NOMO-1 (cell line): ENCODE results near the gene ADAMTSL2.

Experiments
- DNase-seq, 2 experiments: peaks; one replicate each; lab custom pipeline; 2025; ENCODE audit not compliant: unreplicated experiment in 2 of 2; lab: John Stamatoyannopoulos, UW

The ADAMTSL2 gene

DNA sequence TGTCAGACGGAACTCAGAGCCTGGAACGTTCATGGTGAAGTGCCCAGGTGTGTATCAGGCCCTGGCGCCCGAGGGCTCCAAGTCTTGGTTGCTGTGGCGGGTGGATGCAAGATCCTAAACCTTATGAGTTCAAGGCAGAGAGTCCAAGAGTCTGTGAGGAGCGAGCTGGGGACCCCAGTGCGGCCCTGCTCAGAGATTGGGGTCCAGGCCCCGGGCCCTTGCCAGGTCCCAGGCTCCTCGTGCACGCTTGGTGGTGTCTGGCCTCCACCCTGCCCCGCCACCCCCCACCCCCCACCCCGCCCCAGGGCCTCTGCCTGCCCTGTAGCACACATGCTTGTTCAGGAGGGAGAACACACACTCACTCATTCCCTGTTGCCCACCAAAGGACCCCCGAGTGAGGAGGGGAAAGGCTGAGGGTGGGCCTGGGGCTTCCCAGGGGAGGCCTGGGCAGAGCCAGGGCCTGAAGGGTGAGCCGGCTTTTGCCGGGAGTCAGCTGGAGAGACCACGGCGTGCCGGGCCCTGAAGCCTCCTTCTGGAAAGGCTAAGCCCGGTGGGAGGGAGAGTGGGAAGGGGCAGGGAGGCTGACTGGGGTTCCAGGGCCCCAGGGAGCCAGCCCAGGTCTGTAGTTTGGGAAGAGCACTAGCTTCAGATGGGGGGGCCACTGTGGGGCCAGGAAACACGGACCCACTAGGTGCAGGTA, 37.5 kb downstream of the ADAMTSL2 start:
- DNase-seq = no peak

DNA sequence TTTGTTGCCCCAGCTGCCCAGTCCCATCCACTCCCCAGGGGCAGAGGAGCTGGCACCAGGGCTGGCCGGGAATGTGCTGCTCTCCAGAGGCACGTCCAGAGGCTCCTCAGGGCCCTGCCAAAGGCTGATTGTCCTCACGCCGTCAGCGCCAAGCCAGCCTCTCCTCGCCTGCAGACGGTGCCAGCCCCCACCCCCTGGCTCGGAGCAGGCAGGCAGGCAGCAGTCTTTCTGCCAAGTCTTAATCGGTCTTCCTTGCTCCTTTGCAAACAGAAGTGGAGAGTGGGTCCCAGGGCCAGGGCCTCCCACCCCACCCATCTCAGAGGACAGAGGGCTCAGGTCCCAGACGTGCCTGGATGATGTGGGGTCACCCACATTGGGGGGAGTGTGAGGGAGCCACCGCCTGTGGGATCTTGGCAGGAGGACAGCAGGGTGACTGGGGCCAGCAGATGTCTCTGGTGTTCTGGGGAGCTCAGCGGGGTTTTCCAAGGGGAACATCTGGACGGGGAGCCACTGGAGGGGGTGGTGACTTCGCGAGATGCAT, 38.4 kb downstream of the ADAMTSL2 start:
- no peak for DNase-seq

DNA sequence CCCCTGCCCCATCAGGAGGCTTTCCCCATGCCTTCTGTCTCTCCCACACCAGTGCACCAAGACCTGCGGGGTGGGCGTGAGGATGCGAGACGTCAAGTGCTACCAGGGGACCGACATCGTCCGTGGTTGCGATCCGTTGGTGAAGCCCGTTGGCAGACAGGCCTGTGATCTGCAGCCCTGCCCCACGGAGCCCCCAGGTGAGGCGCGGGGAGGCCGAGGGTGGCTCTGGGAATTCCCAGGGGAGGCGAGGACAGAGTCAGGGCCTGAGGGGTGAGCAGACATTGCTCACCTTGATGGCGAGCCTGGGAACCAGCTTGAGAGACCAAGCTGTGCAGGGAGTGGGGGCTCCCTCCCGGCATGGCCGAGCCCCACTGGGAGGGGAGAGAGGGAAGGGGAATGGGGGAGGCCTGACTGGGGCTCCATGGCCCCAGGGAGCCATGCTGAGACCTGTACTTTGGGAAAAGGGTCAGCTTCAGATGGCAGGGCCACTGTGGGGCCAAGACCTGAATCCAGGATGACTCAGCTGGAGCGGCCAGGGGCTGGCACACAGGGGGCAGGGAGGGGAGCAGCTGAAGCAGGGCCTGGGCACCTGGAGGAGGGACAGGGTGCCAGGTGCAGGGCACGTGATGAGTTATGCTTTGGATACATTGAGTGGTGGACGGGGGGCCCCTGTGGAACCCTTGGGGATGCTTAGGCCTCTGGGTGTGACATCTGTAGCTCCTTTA, 39.4 kb downstream of the ADAMTSL2 start:
- DNase-seq = no peak

DNA sequence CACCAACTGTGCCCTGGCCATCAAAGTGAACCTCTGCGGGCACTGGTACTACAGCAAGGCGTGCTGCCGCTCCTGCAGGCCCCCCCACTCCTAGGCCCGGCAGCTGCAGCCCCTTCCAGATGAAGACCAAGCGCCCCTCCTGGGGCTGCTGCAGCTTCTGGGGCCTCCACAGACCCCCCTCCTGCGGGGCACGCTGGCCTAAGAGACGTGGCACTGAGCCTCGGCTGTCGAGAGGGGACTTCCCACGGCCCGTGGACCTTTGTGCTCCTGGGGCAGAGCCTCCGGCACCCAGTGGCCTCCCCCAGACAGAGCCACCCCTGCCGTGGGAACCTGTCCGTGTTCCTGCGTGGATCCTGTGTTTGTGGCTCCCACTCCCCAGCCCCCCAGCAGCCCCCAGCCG, 40.3 kb downstream of the ADAMTSL2 start:
- DNase-seq = no peak

DNA sequence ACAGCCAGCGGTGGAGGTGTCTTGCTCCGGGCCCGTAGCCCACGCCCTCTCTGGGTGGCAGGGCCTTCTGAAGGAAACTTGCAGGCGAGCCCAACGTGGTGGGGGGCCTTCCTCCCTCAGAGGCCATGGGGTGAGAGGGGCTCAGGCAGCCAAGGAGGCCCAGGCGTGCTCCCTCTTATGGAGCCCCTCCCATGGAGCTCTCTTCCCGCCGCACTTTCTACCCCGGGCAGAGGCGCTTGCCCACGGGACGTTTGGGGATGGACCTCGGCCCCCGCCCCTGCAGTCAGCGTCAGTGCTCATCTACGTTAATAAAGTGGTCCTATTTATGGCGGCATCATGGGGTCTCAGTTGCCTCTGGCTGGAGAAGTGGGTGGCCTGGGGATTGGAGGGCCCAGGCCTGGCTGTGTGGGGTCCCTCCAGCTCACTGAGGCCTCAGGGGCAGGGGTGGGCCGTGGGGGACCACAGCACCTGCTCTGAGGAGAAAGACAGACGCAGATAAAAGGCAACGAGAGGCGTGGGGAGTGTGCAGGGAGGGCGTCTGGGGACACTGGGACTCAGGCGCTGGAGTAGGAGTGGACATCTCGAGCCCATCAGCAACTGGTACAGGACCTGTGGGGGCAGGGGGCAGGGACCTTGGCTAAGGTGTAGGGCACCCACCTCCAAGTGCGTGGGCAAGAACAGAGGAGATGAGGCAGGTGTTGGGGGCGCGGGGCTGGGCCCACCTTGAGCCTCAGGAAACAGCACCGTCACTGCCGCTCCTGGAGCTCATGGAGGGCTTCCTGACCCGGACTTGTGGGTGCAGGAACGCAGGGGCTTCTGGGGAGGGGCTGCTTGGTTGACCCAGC, 40.9 kb downstream of the ADAMTSL2 start:
- no peak for DNase-seq

DNA sequence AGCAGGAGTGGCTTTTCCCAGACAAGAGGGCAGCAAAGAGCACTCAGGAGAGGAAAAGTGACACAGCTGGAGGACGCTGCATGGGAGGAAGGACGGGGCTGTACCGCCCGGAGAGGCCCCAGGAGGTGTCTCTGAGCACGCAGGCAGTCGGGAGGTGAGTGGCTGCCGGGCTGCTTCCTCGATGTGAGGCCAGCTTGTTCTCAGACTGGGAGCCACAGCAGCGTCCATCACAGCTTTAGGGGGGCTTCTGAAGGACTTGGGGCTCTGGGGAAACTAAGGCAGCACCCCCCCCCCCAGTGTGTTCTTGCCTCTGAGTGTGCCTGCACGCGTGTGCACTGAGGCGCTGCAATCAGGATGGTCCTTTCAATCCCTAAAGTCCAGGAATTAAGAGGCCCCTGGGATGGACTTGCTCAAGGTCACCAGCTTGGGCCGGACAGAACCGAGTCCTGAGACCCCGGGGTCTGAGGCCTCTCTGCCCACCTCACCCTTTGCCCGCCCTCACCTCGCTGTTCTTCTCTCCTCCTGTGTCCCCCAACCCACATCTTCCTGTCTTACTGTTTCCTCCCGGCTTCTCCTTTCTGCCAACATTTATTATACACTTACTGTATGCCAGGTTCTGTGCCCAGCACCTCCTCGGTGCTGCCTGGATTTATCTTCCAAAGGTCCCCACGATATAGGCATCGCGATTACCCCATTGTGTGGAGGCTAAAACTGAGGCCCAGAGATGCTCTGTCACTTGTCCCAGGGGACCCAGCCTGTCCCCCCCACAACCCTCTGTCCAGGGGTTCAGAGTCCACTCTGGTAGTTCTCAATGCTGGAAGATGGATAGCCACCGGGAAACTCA, 41.7 kb downstream of the ADAMTSL2 start:
- no peak for DNase-seq

DNA sequence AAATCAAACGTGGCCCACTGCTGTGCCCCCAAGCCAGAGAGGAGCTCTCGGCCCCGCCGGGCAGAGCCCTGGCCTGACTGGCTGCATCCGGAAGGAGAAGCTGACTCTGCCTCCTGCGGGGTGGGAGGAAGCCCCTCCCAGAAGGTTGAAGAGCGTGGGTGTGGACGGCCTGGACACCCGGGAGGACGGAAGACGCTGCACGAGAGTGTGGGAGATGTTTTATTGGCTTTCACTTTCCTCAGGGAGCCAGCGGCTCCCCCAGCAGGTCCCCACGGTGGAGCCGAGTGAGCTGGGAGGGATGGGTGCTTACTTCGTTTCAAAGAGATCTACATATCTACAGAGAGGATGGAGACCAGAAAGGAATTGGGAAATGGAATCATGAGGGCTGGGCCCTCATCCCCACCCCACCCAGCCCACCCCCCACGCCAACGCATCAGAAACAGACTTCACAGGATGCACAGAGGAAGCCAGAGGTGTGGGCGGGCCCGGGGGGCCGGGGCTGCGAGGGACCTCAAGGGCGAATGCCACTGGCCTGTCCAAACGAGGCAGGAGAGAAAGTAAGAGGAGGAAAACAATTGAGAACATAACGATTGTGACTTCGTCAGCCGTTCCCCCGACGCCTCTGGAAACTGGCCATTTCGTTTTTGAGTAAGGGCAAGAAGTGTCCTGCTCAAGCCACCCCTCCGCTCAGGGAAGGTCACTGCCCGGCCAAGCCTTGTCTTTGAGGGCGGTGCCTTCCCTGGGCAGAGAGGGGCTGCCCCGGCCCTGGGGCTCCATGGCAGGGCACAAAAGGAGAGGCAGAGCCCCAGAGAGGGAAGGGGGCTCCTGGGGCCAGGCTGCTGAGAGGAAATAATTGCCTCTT, 42.6 kb downstream of the ADAMTSL2 start:
- DNase-seq = no peak

DNA sequence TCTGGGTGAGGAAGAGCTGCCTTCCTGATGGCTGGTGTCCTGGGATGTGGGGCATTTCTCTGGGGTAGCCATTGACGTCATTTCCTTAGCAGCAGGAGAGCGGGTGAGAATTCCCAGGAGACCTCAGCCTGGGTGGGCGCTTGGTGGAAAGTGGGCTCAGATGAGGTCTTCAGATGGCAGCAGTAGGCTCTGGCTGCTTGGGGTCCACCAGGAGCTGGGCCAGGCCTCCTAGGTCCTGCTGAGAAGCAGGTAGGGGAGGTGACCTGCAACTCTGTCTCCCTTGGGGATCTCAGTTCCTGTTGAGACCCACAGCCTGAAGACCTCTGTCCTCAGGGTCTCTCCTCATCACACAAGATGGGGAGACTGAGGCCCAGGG, 43.2 kb downstream of the ADAMTSL2 start:
- DNase-seq = no peak

DNA sequence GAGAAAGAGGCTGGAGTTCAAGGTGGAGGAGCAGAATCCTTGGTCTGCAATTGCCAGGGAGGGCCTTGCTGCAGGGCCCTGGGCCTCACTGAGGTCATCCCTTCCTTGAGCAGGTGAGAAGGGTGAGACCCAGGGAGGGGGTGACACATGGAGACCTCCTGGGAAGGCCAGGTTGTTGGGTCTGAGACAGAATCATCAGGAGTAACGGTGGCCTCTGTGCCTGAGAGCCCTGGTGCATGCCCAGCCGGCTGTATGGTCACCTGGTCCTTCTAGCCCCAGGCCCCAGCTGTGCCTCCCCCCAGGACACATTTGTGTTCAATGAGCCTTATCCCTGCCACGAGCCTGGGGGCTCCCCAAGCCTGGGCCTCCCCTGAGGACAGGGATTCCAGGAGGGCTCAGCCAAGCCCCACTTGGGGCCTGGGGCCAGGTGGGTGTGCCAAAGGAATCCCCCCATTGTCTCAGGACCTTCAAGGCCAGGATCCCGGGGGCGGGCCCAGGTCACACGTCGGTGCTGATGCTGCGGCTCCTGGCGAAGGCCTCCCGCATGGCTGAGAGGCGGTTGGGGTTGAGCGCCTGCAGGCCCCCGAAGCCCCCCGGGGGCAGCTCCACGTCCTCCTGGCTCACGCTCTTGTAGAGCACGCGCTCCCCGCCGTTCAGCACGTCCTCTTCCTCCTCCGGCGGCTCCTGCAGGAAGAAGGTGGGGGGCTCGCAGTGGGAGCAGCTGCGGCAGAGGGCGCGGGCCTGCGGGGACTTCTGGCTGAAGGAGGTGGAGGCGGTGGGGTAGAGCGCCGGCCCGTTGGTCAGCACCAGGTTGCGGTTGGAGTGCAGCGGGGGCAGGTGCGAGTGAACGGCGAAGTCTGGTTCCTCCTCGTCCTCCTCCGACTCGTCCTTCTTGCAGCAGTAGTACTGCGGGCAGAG, 44.3 kb downstream of the ADAMTSL2 start:
- DNase-seq = no peak

DNA sequence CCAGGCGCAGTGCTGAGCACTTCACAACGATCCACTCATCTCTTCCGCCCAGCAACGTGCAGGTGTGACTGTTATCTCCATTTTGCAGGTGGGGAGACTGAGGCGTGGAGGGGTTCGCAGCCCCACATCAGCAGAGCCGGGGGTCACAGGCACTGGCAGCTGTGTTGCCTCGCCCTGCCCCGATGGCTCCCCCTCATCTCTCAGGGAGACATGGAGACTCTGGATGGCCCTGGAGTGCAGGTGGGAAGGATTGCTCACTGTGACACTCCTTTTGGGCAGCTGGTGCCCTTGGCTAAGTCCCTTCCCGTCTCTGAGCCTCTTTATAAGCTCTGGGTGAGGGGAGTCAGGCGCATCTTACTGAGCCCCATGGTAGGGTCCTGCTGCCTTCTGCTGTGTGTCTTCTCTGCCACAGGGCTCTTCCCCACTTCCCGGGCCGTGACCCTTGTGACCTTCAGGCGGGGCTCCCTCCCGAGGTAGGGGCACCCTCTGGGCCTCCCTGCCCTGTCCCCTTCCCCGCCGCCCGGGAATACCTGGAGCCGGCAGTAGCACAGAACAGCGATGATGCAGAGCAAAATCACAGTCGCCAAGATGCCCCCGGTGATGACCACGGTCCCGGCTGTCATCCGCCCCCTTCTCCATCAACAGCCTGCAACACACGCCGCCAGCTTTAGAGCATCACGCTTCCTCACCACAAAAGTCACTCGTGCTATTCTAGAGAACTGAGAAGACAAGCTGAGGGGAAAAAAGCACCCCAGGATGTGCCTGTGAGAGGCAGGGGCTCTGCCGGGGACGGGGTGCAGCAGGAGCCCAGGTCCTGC, 45.3 kb downstream of the ADAMTSL2 start:
- DNase-seq = no peak

DNA sequence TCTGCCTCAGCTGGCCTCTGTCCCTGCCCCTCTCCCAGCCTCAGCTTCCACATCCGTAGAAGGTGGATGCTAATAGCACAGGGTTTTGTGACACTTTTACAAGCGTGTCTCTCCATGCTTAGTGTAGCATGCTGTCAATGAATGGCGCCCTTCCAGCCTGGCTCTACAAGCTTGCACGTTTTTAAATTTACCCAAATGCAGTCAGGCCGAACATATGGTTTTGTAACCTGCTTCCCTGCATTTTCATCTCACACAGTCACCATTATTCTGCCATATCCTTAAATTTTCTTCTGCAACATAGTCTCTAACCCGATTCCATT, 45.9 kb downstream of the ADAMTSL2 start:
- no peak for DNase-seq

DNA sequence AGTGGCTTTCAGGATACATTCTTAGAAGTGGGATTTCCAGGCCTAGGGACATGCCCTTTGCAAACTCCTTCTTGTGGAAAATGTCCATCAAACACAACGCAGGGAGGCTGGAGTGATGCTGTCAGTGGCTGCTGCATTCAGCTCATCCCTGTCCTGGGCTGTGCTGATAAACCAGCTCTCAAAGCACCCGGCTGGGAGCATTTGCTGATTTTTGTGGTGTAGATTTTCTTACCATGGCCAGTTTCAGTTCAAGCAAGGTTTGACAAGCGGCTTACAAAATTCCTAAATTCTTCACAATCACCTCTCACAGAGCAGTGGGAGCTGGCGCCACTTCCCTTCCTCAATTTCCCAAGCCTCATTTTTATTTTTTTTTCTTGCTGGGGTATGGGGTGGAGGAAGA, 46.5 kb downstream of the ADAMTSL2 start:
- DNase-seq = no peak

DNA sequence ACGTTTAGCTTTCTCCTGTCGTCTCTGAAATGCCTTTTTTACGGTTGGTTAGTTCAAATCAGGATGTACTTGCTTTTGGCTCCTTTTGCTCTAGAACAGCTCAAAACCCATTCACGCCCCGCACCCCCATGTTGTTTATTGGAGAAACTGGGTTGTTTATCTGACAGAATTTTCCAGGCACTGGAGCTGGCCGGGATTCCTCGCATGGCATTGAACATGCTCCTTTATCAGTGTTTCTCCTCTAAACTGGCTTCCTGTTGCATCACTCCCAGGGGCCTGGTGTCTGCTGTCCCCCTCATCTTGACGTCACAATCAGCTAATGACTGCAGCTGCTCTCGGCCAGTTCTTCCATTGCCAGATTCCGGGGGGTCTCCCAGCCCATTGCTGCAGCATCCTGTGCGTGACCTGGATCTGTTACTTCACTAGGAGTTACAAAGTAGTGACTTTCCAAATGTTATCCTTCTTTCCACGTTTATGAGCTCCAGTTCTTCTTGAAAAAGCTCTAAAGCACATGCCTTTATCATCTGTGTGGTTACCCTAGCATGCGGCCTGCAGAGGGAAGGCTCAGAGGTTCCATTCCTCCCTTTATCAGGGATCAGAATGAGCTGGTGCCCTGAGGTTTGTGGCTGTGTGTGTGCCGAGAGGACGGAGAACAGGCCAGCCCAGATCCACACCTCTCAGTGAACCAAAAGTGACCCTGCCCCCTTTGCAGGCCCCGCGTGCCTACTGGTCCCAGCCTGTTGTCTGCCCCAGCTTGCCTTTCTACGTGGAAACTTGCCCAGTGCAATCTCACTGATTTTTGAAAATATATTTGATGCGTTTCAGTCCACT, 47.2 kb downstream of the ADAMTSL2 start:
- no peak for DNase-seq

DNA sequence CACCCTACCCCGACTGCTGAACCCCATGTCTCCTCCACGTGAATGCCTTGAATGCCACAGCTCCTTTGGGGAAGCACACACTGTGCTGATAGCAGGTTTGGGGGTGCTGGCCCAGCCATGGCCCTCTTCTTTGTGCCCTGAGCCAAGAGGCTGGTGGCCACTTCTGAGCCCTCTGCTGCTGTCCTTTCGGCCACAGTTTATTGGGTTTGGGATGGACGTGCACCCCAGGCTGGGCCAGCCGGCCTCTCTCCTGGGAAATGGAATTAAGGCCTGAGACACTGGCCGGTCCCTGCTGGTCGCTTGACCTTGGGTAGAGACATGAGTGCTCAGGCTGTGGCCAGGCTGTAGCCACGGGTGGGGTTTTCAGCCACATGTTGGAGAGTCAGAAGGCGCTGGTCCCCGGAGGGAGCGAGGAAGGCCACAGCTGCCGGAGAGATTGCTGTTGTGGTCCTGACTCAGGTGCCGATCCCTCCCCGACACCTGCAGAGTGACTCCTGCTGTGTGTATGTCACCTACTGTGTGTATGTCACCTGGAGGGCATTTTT, 48.1 kb downstream of the ADAMTSL2 start:
- no peak for DNase-seq

DNA sequence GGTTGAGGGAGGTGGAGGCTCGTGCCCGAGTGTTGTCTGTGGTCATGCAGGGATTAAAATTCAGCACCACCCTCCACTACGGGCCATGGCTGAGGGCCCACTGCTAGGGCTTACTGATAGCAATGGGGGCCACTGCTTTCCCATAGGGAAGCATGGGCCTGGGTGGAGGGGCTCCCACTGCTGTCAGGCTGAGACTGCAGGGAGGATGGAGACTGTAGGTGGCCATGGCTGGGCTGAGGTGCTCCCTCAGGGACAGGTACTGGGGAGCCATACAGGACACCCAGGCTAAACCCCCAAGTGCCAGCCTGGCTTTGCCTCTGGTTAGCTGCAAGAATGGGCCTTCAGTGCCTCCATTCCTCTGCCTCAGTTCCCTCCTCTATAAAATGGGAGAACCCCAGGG, 48.6 kb downstream of the ADAMTSL2 start:
- DNase-seq = no peak

DNA sequence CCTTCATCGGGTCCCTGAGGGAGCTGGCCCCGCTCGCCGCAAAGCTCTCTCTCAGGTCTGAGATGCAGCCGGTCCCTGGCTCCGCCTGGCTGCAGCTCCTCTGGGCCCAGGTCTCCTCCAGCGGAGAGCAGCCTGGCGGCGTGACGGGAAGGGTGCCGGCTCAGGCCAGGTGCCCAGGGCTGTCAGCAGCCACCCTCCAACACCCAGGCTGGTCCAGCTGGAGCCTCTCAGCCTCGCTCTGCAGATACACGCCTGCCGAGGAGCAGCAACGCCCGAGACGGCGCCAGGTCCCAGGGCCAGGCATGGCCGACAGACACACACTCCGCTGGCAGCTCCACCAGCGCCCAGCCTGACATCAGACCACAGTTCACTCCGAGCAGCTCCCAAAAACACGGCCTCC, 49.1 kb downstream of the ADAMTSL2 start:
- no peak for DNase-seq

DNA sequence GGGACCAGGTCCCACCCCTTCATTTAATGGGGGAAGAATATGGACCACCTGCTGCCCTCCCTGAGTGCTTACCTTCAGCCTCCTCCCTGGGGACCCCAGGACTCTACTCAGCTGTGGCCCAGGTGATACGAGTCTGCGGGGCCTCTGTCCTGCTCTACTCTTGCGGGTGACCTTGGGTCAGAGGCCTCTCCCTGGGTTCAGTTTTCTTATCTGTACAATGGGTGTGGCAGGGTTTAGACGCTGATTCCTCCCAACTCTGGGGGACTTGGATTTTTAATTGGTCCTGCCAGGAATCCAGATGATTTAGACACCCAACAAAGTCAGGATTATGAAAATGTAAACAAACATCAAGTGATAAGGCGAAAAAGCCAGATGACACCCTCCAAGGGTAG, 49.7 kb downstream of the ADAMTSL2 start:
- DNase-seq = no peak
